NCI-H2029 (cell line): ENCODE results near the gene PKHD1.

Experiments
- DNase-seq: peaks from one replicate; lab custom pipeline; 2025; lab: John Stamatoyannopoulos, UW

PKHD1 gene

GRCh38 chr6:51619042-51619799 is 468.2 kb downstream of the PKHD1 start:
- no peak for DNase-seq

GRCh38 chr6:51618563-51618962 is 468.9 kb downstream of the PKHD1 start:
- no peak for DNase-seq

GRCh38 chr6:51617751-51618150 is 469.7 kb downstream of the PKHD1 start:
- no peak for DNase-seq

GRCh38 chr6:51616243-51616642 is 471.2 kb downstream of the PKHD1 start:
- no peak for DNase-seq

GRCh38 chr6:51614725-51615124 is 472.7 kb downstream of the PKHD1 start:
- no peak for DNase-seq

- DNase-seq = no peak
Measured at GRCh38 chr6:51613558-51613957, 473.9 kb downstream of the PKHD1 start.

GRCh38 chr6:51608932-51609331 is 478.5 kb downstream of the PKHD1 start:
- DNase-seq = no peak

- DNase-seq = no peak
Measured at GRCh38 chr6:51608383-51608782, 479.0 kb downstream of the PKHD1 start.

- DNase-seq = no peak
Measured at GRCh38 chr6:51600514-51600913, 486.9 kb downstream of the PKHD1 start.

GRCh38 chr6:51598171-51598570 is 489.2 kb downstream of the PKHD1 start:
- DNase-seq = no peak

- DNase-seq = no peak
Measured at GRCh38 chr6:51594981-51595380, 492.4 kb downstream of the PKHD1 start.

- no peak for DNase-seq
Measured at GRCh38 chr6:51585264-51585663, 502.1 kb downstream of the PKHD1 start.

- no peak for DNase-seq
Measured at GRCh38 chr6:51584163-51584562, 503.2 kb downstream of the PKHD1 start.

GRCh38 chr6:51578994-51579393 is 508.4 kb downstream of the PKHD1 start:
- no peak for DNase-seq

- DNase-seq = no peak
Measured at GRCh38 chr6:51578362-51578761, 509.1 kb downstream of the PKHD1 start.

GRCh38 chr6:51574040-51574439 is 513.4 kb downstream of the PKHD1 start:
- DNase-seq = no peak

GRCh38 chr6:51571168-51571567 is 516.2 kb downstream of the PKHD1 start:
- DNase-seq = no peak

GRCh38 chr6:51570168-51570921 is 517.1 kb downstream of the PKHD1 start:
- DNase-seq = no peak

GRCh38 chr6:51569594-51569993 is 517.8 kb downstream of the PKHD1 start:
- DNase-seq = no peak

- DNase-seq = no peak
Measured at GRCh38 chr6:51568771-51569170, 518.6 kb downstream of the PKHD1 start.

GRCh38 chr6:51565472-51565871 is 521.9 kb downstream of the PKHD1 start:
- DNase-seq = no peak
